Erythroblast (primary cell): Measurements from ENCODE around the gene MINAR1.

ENCODE experiments used
- DNase-seq, 2 experiments: peaks; one replicate each; lab custom pipeline; 2025; lab: John Stamatoyannopoulos, UW
- GATA1 ChIP-seq: IDR thresholded peaks from 2 replicates; pipeline ENCODE4 v1.6.1; 2011; ENCODE audit warnings: low read depth, mild to moderate bottlenecking, control low read depth, low read length, moderate library complexity
- POLR2A ChIP-seq: IDR thresholded peaks from 2 replicates; pipeline ENCODE4 v1.6.1; 2011; ENCODE audit warnings: mild to moderate bottlenecking, low read length

Gene MINAR1

DNA sequence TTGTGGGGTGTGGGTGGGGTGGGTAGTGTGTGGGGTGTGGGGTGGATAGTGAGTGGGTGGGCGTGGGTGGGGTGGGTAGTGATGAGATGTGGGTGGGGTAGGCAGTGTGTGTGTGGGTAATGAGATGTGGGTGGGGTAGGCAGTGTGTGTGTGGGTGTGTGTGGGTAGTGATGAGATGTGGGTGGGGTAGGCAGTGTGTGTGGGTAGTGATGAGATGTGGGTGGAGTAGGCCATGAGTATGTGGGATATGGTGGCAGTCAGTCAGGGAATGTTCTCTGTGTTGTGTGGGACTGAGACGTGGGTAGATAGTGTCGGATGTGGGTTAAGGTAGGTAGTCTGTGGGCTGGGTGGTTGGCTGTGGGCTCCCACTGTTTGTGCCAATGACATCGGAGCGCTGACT is 7.1 kb downstream of the MINAR1 start:
- TF ChIP-seq GATA1 (no peak), POLR2A (no peak)
- DNase-seq = no peak

- no peak for DNase-seq
- no peak for TF ChIP-seq GATA1
- TF ChIP-seq POLR2A = no peak
Observed at GRCh38 chr15:79440355-79440908, 8.3 kb downstream of the MINAR1 start.

GRCh38 chr15:79442911-79443310 is 10.8 kb downstream of the MINAR1 start:
- DNase-seq = no peak
- TF ChIP-seq POLR2A = no peak
- no peak for TF ChIP-seq GATA1

- no peak for TF ChIP-seq GATA1
- no peak for TF ChIP-seq POLR2A
- no peak for DNase-seq
Observed at GRCh38 chr15:79447060-79447459, 14.9 kb downstream of the MINAR1 start.

DNA sequence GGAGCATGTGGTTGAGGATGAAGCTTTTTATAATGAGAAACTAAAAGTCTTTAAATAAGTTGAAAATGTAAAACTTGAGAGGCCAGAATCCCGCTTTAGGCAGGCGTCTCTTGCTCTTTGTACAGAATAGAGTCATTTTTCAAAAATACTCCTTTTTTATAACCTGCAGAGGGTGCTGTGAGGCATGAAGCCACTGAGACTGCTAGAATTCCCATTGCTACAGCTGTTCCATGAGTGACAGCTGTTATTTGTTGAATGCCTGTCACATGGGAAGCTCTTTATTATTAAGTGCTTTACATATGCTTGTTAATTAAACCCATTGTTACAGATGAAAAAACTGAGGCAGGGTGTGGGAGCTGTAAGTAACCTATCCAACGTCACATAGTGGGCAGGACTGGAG is 18.5 kb downstream of the MINAR1 start:
- TF ChIP-seq POLR2A (no peak), GATA1 (no peak)
- DNase-seq = no peak

DNA sequence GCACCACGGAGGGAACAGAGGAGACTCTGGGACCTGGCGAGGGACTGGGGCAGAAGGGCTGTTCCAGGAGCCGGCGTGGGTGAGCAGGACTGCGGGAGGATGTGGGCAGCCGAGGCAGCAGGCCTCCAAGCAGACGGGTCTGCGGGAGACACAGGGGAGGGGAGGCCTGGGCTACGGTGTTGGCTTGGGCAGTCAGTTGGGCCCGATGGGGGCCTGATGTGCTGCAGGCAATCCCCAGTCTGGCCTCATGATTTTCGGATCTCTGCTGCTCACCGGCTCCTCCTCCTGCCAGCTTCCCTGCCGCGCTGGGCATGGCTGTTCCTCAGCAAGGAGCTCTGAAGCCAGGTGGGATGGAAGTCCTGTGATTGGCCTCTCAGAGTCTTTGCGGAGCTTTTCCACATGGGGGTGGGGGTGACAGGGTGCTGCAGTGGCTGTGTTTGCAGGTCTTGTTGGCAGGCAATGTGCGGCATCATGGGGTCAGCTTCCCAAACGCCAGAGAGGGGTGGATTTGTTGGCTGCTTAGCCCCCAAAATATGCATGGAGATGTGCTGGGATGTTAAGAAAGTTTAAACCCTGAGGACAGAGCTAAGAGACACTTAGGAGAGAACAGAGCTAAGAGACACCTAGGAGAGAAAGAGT is 19.3 kb downstream of the MINAR1 start:
- TF ChIP-seq GATA1 (no peak), POLR2A (no peak)
- no peak for DNase-seq

- TF ChIP-seq GATA1 = no peak
- no peak for TF ChIP-seq POLR2A
- DNase-seq = no peak
Observed at GRCh38 chr15:79452244-79453051, 20.3 kb downstream of the MINAR1 start.

DNA sequence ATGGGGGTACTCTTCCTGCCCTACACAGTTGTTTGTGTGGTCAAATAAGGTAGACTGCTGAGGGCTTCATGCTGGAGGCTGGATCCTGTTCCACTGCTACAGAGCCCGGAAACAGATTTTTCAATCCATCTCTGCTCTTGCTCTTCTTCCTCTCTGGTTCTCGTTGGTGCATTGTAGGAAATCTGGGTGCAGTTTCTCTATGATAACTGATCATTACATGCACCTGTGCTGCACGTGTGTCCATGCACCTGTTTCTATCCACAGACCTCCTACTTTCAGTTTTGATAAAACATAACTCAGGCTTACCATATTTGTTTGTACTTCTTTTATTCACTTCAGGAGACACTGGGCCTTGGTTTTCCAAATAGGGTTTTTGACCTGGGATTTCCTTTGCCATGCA is 21.3 kb downstream of the MINAR1 start:
- no peak for DNase-seq
- no peak for TF ChIP-seq POLR2A
- no peak for TF ChIP-seq GATA1

- no peak for DNase-seq
- TF ChIP-seq GATA1 (no peak), POLR2A (no peak)
Observed at GRCh38 chr15:79454063-79454462, 21.9 kb downstream of the MINAR1 start.

GRCh38 chr15:79455361-79455760 is 23.2 kb downstream of the MINAR1 start:
- no peak for TF ChIP-seq GATA1
- TF ChIP-seq POLR2A = no peak
- no peak for DNase-seq

- no peak for DNase-seq
- no peak for TF ChIP-seq GATA1
- TF ChIP-seq POLR2A = no peak
Observed at GRCh38 chr15:79455943-79456342, 23.8 kb downstream of the MINAR1 start.

DNA sequence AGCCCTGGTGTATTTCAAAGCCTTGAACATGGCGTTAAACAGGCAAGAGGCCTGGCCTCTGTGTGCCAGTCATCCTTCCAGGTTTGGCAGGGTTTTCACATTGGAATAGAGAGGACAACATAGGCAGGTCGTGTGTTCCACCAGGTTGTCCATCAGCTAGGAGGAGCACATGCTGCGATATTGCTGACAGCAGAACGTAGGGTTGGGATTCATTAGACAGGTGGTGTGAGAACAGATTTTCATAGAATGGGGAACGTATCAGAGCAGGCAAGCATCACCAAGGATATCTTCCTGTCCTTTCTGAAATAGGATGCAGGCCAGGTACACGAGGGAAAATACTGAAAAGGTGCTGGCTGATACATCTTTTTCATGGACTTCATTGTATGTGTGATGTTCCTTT is 26.4 kb downstream of the MINAR1 start:
- no peak for TF ChIP-seq GATA1
- TF ChIP-seq POLR2A = no peak
- DNase-seq = no peak

DNA sequence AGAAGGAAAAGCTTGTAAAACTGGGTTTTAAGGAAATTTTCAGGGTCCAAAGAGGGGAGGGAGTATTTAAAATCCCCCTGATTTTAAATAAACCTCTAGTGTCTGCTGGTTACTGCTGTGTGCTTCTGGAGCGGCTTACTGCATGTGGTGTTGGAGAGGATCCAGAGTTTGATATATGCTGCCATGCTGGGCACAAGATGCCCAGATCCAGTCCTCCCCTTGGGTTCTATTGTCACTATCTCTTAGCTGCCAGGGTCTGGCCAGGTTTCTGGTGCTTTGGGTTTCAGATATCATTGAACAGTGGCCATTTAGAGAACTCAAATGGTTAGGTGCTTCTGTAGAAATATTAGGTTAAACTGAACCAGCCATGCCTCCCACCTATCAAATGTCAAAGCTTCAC is 27.5 kb downstream of the MINAR1 start:
- no peak for DNase-seq
- TF ChIP-seq POLR2A (no peak), GATA1 (no peak)

DNA sequence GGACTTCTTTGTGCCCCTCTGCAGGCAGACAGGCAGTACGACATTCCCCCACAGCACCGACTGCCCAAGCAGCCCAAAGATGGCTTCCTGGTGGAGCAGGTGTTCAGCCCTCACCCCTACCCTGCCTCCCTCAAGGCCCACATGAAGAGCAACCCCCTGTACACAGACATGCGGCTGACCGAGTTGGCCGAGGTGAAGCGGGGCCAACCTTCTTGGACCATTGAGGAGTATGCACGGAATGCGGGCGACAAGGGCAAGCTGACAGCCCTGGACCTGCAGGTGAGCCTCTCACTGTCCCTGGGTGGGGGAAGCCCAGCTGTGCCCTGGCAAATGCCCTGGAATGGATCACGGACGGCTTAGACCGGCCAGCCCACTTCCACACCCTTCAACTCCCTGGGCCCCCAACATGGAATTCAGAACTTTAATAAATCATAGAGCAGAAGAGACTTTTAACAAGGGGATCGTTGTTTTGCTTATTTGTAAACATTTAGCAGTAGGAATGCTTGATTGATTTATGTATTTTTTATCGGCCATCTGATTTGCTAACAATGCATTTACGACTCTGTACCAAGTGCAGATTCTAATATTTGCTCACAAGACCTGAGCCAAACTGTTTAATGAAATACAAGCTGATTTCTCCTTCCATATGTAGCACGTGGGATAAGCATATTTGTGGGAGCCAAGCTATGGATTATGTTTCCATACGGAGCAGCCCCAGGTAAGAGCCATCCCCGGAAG is 31.1 kb downstream of the MINAR1 start:
- no peak for TF ChIP-seq POLR2A
- no peak for TF ChIP-seq GATA1

More for the DNA sequence above, 31.1 kb downstream of the MINAR1 start:
- DNase-seq = no peak
